ENCODE measurements around the gene PPT2. TPM values are rescaled to one million over a fixed set of nuclear protein-coding genes. Genes with fewer than 3 reads are reported as not detected.

PPT2 gene
- total and polyA plus RNA-seq, 2 of the 8 experiments (the other 6 are each of a cell fraction or from before 2014, with no cell fraction given): 24.1 to 39.5 TPM

- Histone ChIP-seq H3K27ac (ENCODE audit: low read depth, low read length) (no peak overlapping the region), H2AFZ (ENCODE audit: low read length) (no peak overlapping the region), H3K9me3 (ENCODE audit: insufficient read depth in 2 of 2, low read depth in 1 of 2, low read length in 1 of 2) (no peaks in the 10 kb centered on the region), H3K56ac (replicated peaks; ENCODE audit: insufficient read length, low read depth, low read length) (no peak overlapping the region), H3K4ac (replicated peaks; ENCODE audit: insufficient read length, low read depth, low read length) (no peak overlapping the region), H3K27me3 (replicated peaks in 1 of 4; ENCODE audit: control insufficient read depth in 3 of 4, extremely low read depth in 1 of 4, insufficient read depth in 3 of 4, low read length in 3 of 4) (no peaks in the 10 kb centered on the region), H3K4me2 (ENCODE audit: insufficient read depth in 1 of 2, low read depth in 2 of 2, low read length in 2 of 2) (no peak overlapping the region), H3K9ac (replicated peaks in 1 of 4; ENCODE audit: extremely low read depth in 1 of 4, low read depth in 3 of 4, low read length in 3 of 4) (no peak overlapping the region), H3K36me3 (ENCODE audit: control insufficient read depth in 2 of 4, insufficient read depth in 4 of 4, low read length in 3 of 4) (no peaks in the 10 kb centered on the region), H3K23me2 (ENCODE audit: low read depth, low read length) (no peaks in the 10 kb centered on the region), H2BK15ac (ENCODE audit: low read length) (no peak overlapping the region), H3K79me1 (ENCODE audit: low read depth, low read length) (no peaks in the 10 kb centered on the region), H3K18ac (ENCODE audit: extremely low read depth, low read length) (no peak overlapping the region), H4K91ac (replicated peaks; ENCODE audit: insufficient read length, low read length) (no peak overlapping the region), H3K14ac (ENCODE audit: insufficient read length) (no peak overlapping the region), H2BK12ac (ENCODE audit: low read depth, low read length) (no peak overlapping the region), H2BK20ac (ENCODE audit: low read length) (no peak overlapping the region), H2AK5ac (ENCODE audit: low read depth, low read length) (no peak overlapping the region), H3K4me1 (replicated peaks in 1 of 4; ENCODE audit: control insufficient read depth in 3 of 4, insufficient read depth in 4 of 4, low read length in 3 of 4) (no peaks in the 10 kb centered on the region), H2BK5ac (ENCODE audit: low read depth, low read length) (no peak overlapping the region), H3K4me3 (ENCODE audit: extremely low read depth in 1 of 4, insufficient read depth in 2 of 4, low read depth in 3 of 4, low read length in 4 of 4) (no peak overlapping the region), H2BK120ac (replicated peaks; ENCODE audit: low read depth, low read length) (no peak overlapping the region), H4K20me1 (replicated peaks in 1 of 2; ENCODE audit: control insufficient read depth in 1 of 2, insufficient read depth in 2 of 2, low read length in 2 of 2) (no peaks in the 10 kb centered on the region), H3K23ac (ENCODE audit: insufficient read length) (no peak overlapping the region), H3K79me2 (ENCODE audit: control insufficient read depth in 1 of 2, insufficient read depth in 2 of 2, low read length in 2 of 2) (no peaks in the 10 kb centered on the region), H4K5ac (ENCODE audit: insufficient read length, low read depth, low read length) (no peak overlapping the region), H4K8ac (ENCODE audit: extremely low read depth, insufficient read depth, low read length) (no peak overlapping the region)
- DNase-seq (ENCODE audit: low read depth in 1 of 2, low spot score in 2 of 2) (no peak), FAIRE-seq (no peak)
- 92% methylated on average over 5 of the region's 5 CpGs; no CpG with 5 or more reads in 1 of the 2 experiments for WGBS, 2 experiments (ENCODE audit: extremely low coverage in 1 of 2, insufficient coverage in 1 of 2, insufficient read length in 1 of 2, insufficient replicate concordance in 2 of 2, low coverage in 1 of 2, low lambda C conversion rate in 2 of 2, missing lambda C conversion rate in 1 of 2)
- ChIA-PET POLR2A (ENCODE audit: partially characterized antibody) (interaction anchor here (1.1 kb wide), 1 partner anchor 10 kb away, joined by 4 read pairs; the partner anchor contains the start of gene FKBPL), CTCF (ENCODE audit: partially characterized antibody) (interaction anchor here (0.6 to 1.2 kb wide), 4 partner anchors 13 to 929 kb away, joined by 3 to 6 read pairs (median 4); no protein-coding TSS in a partner anchor)
- TF ChIP-seq JUN (IDR thresholded peaks at IDR 0.05; ENCODE audit: low read depth, low read length) (no peak), GABPA (IDR thresholded peaks at IDR 0.05; ENCODE audit: borderline replicate concordance, insufficient read depth, low read length) (no peak), E2F6 (IDR thresholded peaks at IDR 0.05) (no peak), RNF2 (IDR thresholded peaks at IDR 0.05; ENCODE audit: borderline replicate concordance, low read depth, low read length, missing control alignments, poor library complexity, severe bottlenecking) (no peak), EGR1 (IDR thresholded peaks at IDR 0.05; ENCODE audit: borderline replicate concordance, low read depth, low read length) (no peak), POLR2AphosphoS5 (IDR thresholded peaks at IDR 0.05; ENCODE audit: low read depth, low read length) (no peak), BACH1 (IDR thresholded peaks at IDR 0.05; ENCODE audit: low read length) (no peak), CEBPB (IDR thresholded peaks at IDR 0.05; ENCODE audit: low read depth, low read length) (no peak), TEAD4 (IDR thresholded peaks at IDR 0.05; ENCODE audit: low read depth, low read length) (no peak), CBX5 (IDR thresholded peaks at IDR 0.05; ENCODE audit: low read depth, low read length) (no peak), POU5F1 (IDR thresholded peaks at IDR 0.05; ENCODE audit: low read depth, low read length) (no peak), TCF12 (IDR thresholded peaks at IDR 0.05; ENCODE audit: low read depth, low read length) (no peak), SRF (IDR thresholded peaks at IDR 0.05; ENCODE audit: low read depth, low read length) (no peak), HDAC6 (IDR thresholded peaks at IDR 0.05; ENCODE audit: low read depth, low read length) (no peak), GTF2F1 (IDR thresholded peaks at IDR 0.05; ENCODE audit: borderline replicate concordance, low read depth, low read length) (no peak)
Measured at GRCh38 chr6:32139590-32139989, 14.4 kb upstream of the PPT2 start.

All from H1 (cell line).